ENCODE measurements around the gene SRSF1.

Gene SRSF1

GRCh38 chr17:58043221-58044181 is 36.5 kb upstream of the SRSF1 start:
- CTCF ChIA-PET, result no interaction called here
- H3K4me3 ChIP-seq (ENCODE audit: low read depth, low read length), result no peak overlapping the region
- POLR2A ChIA-PET, result no interaction called here
- no peak for TF ChIP-seq CTCF (IDR thresholded peaks at IDR 0.05; ENCODE audit: insufficient read depth, low read length, missing control alignments)
- no peak for DNase-seq (ENCODE audit: low read depth, low spot score)

DNA sequence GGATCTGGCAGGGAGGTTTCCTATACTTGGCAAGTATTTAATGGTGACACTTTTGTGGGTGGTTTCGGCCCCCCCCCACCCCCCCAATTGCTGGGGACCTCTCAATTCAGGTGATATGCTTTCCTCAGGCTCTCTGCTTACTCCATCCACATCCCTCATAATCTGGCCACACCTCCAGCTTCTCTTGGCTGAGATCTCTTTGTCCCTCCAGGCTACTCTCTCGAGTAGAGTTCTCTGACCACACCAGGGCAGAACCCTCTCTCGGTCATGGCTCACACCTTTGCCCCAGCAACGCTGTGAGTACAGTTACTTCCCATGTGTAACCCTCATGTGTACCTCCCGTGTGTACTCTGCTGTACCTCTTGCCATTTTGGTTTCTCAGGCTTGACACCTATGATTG is 34.1 kb upstream of the SRSF1 start:
- ChIA-PET POLR2A (no interaction called here), CTCF (no interaction called here)
- TF ChIP-seq CTCF (IDR thresholded peaks at IDR 0.05; ENCODE audit: insufficient read depth, low read length, missing control alignments), result no peak
- no peak for DNase-seq (ENCODE audit: low read depth, low spot score)
- H3K4me3 ChIP-seq (ENCODE audit: low read depth, low read length), result no peak overlapping the region

- no peak for TF ChIP-seq CTCF (IDR thresholded peaks at IDR 0.05; ENCODE audit: insufficient read depth, low read length, missing control alignments)
- POLR2A ChIA-PET, result no interaction called here
- no peak for DNase-seq (ENCODE audit: low read depth, low spot score)
- no peak overlapping the region for H3K4me3 ChIP-seq (ENCODE audit: low read depth, low read length)
- CTCF ChIA-PET, result no interaction called here
Measured at GRCh38 chr17:58040386-58040785, 33.3 kb upstream of the SRSF1 start.

DNA sequence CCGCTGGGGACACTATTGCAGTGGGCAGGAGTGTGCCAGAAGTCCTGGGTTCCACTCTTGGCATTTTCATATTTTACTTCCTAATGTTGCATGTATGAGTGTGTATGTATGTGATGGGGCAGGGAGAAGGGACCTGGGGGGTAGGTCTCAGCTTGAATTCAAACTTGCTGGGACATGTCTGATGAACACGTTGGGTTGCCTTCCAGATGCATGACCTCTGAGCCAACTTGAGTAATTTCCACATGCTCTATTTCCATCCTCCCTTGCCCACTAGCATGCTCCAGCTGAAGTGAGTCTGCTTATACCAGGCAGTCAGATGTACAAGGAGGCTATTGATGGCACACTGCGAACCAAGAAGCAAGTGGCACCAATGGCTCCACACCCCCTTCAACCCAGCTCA is 32.9 kb upstream of the SRSF1 start:
- no peak for DNase-seq (ENCODE audit: low read depth, low spot score)
- ChIA-PET CTCF (no interaction called here), POLR2A (no interaction called here)
- TF ChIP-seq CTCF (IDR thresholded peaks at IDR 0.05; ENCODE audit: insufficient read depth, low read length, missing control alignments), result no peak
- no peak overlapping the region for H3K4me3 ChIP-seq (ENCODE audit: low read depth, low read length)

- no peak for DNase-seq (ENCODE audit: low read depth, low spot score)
- CTCF ChIA-PET, result no interaction called here
- no peak overlapping the region for H3K4me3 ChIP-seq (ENCODE audit: low read depth, low read length)
- POLR2A ChIA-PET, result no interaction called here
- TF ChIP-seq CTCF (IDR thresholded peaks at IDR 0.05; ENCODE audit: insufficient read depth, low read length, missing control alignments), result no peak
Measured at GRCh38 chr17:58032691-58033415, 25.8 kb upstream of the SRSF1 start.

GRCh38 chr17:58028578-58028977 is 21.5 kb upstream of the SRSF1 start:
- POLR2A ChIA-PET, result no interaction called here
- no peak for TF ChIP-seq CTCF (IDR thresholded peaks at IDR 0.05; ENCODE audit: insufficient read depth, low read length, missing control alignments)
- CTCF ChIA-PET, result no interaction called here
- H3K4me3 ChIP-seq (ENCODE audit: low read depth, low read length), result no peak overlapping the region
- no peak for DNase-seq (ENCODE audit: low read depth, low spot score)

Data from AG04449 (cell line).